GM19240 (cell line): Measurements from ENCODE around the gene DDB1.

Source experiments
- DNase-seq: peaks from one replicate; pipeline ENCODE4 v3.0.0; 2011; ENCODE audit warnings: low spot score; ENCODE audit not compliant: insufficient read length

The DDB1 gene

DNA sequence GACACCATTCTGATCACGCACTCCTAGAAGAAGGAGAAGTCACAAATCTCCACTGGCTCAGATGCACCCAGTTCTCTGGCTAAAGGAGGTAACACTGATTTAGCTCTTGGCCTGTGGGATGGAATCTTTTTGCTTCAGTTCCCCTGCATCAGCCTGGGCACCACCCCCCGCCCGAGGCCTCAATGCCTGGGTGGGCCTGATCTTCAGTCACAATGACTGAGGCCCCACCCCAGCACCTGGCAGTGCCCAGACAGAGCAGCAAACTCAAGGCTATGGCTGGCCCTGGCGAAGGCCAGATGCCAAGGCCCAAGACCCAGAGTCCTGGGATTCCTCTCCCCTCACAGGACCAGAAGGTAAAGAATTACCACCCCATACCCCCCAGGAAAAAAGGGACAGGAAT is 23.8 kb upstream of the DDB1 start:
- no peak for DNase-seq

DNA sequence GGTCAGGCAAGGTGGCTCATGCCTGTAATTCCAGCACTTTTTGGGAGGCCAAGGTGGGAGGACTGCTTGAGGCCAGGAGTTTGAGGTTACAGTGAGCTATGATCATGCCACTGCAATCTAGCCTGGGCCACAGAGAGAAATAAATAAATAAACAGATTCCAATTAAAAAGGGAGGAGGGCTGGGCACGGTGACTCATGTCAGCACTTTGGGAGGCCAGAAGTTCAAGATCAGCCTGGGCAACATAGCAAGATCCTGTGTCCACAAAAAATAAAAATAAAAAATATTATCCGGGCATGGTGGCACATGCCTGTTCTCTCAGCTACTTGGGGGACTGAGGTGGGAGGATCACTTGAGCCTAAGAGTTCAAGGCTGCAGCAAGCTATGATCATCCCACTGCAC is 21.3 kb upstream of the DDB1 start:
- DNase-seq: no peak

GRCh38 chr11:61353131-61354067 is 20.5 kb upstream of the DDB1 start:
- DNase-seq: no peak

- DNase-seq: no peak
Observed at GRCh38 chr11:61352038-61352437, 19.1 kb upstream of the DDB1 start.

- no peak for DNase-seq
Observed at GRCh38 chr11:61350803-61351202, 17.9 kb upstream of the DDB1 start.

GRCh38 chr11:61350336-61350735 is 17.4 kb upstream of the DDB1 start:
- DNase-seq: no peak

DNA sequence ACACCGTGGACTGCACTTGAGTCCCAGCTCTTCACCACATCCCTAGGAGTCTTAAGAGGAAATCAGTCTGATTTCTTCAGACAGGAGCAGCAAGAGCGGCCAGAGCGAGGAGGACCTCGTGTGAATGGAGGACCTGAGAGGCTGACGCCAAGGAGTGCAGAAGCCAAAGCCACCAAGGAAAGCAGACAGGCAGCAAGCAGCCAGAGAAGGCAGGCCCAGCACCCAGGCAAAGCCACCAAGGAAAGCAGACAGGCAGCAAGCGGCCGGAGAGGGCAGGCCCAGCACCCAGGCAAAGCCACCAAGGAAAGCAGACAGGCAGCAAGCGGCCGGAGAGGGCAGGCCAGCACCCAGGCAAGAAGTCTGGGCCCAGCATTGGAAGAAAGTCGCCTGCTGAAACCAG is 17.0 kb upstream of the DDB1 start:
- DNase-seq: no peak

DNA sequence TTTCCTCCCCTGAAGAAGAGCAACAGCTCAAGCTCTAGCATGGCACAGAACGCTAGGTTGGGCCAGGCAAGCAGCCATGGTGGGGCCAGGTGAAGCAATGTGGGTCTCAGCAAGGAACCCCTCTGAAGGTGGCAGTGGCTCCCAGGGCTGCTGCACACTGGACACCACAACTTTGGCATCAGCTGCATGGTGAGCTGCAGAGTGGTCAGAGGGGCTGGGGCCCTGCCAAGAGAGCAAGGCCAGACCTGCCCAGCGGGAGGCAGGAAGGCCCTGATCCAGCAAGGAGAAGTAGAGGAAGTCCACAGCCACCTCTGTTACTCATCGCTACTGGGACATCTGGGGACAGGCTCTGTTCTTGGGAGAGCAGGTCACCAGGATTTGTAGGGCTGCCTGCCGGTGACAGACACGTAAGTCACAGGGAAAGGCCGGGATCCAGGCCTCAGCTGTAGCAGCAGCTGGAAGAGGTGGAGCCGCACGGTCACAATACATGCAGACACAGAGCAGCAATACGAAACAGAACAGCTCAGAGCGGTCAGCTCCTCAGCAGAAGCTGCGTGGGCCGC is 16.4 kb upstream of the DDB1 start:
- no peak for DNase-seq

- no peak for DNase-seq
Observed at GRCh38 chr11:61347916-61348461, 15.1 kb upstream of the DDB1 start.

DNA sequence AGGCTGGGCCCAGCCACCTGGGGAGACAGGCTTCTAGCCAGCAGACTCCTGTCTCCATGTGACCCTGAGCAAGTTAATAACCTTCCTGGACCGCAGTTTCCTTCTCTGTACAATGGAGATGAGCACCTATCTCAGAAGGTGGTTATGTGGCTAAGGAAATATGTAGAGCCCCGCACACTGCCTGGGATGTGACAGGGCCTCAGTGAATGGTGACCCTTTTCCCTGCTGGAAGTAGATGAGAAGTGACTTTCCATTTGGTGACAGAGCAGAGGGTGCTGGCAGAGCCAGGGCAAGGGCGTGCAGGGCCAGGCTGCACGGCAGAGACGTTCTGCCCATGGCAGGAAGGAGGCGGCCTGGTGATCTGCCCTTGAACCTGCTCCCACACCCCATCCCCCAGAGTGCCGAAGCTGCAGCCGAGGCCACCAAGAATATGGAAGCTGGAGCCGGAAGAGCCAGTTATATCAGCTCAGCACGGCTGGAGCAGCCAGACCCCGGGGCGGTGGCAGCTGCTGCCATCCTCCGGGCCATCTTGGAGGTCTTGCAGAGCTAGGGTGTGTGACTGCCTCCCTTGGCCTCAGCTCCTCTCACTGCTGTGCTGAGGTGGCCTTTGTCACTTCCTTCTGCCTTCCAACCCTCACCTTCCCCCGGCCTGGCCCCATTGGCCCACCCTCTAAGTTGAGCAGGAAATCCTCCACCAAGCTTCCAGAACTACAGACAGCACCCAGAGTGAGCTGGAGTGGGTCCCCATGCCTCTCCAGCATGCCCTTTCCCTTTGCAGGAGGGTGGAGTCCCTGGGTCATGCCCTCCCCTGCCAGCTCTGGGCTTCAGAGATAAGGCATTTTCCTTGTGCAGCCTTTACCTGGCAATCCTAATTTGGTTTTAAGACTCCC is 13.3 kb upstream of the DDB1 start:
- DNase-seq: no peak

- DNase-seq: no peak
Observed at GRCh38 chr11:61345170-61345610, 12.3 kb upstream of the DDB1 start.

- DNase-seq: no peak
Observed at GRCh38 chr11:61343792-61344745, 11.2 kb upstream of the DDB1 start.

DNA sequence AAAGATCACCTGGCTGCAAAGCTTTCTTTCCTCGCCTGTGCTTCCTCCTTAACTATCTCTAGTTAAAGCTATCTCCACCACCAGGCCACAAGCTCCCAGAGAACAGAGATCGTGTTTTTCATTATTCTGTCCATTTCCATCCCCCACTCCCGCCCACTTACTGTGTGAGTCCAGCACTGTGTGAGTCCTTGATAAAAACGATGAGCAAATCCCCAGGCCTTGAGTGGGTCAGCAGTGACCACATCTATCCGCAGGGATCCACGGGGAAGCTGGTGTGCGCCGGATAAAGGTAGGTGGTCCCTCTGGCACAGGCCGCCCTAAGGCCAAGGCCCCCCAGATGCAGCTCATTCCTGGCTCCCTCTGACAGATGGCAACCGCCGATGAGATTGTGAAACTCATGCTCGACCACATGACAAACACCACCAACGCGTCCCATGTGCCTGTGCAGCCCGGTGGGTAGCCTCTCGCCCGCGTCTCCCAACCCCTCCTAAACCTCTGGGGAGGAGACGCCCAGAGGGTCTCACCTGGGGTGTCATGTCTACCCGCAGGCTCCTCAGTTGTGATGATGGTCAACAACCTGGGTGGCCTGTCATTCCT is 9.4 kb upstream of the DDB1 start:
- DNase-seq: no peak

GRCh38 chr11:61341706-61342105 is 8.8 kb upstream of the DDB1 start:
- DNase-seq: no peak

DNA sequence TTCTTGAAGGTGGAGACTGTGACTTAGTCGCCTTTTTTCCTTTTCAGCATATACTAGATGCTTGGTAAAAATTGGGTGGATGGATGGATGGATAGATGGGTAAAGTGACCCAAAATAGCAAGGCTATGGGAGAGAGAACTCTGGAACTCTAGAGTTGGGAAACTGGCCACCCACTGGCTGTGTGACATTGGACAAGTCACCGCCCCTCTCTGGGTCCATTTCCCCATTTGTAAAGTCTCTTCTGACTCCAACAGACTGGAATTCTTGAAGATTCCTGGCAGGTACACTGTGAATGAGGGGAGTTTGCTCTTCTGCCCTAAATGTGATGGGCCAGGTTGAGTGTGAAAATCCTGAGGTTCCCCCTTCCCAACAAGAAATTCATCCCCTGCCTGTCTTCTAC is 8.1 kb upstream of the DDB1 start:
- DNase-seq: no peak

DNA sequence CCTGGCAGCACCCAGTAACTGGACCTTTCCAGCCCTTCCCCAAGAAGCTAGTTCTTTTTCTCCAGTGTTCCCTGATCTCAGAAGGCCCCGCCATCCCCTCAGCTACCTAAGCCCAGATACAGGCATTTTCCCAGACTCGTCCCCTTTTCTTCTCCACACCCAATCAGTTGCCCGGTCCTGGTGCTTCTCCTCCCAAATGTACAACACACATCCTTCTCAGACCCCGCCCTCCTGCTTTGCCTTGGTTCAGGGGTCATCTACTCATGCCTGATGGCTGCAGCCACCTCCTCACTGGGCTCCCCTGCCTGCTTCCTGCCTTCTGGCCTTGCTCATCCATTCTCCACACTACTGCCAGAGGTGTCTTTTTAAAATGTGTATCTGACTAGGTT is 6.6 kb upstream of the DDB1 start:
- no peak for DNase-seq

DNA sequence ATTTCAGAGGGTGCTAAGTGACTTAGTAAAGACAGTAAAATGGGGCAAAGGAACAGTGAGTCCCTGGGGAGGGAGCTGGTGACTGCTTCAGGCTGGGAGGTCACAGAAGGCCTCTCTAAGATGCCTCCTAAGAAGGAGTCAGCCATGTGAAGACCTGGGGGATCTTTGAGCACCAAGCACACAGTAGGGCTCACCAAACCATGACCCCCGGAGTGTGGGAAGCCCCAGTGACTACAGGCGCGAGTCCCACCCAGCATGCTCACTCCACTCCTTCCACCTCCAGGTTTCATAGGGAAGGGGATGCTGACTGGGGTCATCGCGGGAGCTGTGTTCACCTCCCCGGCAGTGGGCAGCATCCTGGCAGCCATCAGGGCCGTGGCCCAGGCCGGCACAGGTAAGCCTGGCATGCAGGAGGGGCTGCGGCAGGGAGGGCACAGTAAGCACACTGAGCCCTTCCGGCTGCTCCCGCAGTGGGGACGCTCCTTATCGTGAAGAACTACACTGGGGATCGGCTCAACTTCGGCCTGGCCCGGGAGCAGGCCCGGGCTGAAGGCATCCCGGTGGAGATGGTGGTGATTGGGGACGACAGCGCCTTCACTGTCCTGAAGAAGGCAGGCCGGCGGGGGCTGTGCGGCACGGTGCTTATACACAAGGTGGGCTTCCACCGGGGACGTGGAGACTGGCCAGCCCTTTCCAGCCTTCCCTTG is 6.0 kb upstream of the DDB1 start:
- no peak for DNase-seq

DNA sequence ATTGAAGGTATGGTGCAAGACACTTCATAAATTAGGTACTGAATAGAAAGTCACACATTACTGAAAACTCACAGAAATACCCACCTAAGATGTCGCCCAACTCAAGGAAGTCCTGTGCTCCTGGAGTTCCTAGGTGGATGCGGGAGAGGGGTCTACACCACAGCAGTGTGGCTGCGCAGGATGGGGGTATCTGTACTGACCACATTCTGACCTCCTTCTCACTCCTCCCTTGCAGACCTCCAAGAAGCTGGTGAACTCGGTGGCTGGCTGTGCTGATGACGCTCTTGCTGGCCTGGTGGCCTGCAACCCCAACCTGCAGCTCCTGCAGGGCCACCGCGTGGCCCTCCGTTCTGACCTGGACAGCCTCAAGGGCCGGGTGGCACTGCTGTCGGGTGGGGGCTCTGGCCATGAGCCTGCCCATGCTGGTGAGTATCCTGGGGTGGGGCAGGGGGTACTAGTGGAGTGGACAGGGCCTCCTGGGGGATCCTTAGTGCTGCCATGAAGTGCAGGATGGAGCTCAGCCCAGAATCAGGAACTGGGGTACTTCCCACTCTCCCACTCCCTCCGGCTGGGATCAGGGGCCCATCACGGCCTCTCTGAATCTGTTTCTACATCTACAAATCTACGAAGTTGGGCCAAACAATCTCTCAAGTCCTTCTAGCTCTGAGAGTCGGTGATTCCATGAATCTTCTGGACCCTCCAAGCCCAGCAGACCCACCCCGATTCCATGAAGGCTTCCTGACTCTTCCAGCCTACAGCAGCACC is 5.0 kb upstream of the DDB1 start:
- DNase-seq: no peak
